CD4-positive, alpha-beta T cell (primary cell): ENCODE results near the gene ASCC3. TPM values are rescaled to one million over a fixed set of nuclear protein-coding genes. Genes with fewer than 3 reads are reported as not detected.
"Not testable (repeated sequence)": the region's sequence is repeated elsewhere in the genome, so short reads cannot be mapped to it uniquely, and the experiment has no call there.

Source experiments
- ATAC-seq: fragments of 200-7000 bp; cut with Tn5 transposase; one replicate; pipeline ENCODE4 v1.10.0; 2022; ENCODE audit warnings: mild to moderate bottlenecking; ENCODE audit not compliant: poor library complexity
- CTCF ChIA-PET: fragments of 350-600 bp; sonication (Branson Sonifier 250); formaldehyde crosslinking; loops from one replicate; lab custom pipeline; 2021; ENCODE audit warnings: antibody characterized with exemption, inconsistent platforms; lab: Charles Lee
- POLR2A ChIA-PET: fragments of 350-600 bp; sonication (Branson Sonifier 250); formaldehyde crosslinking; loops from one replicate; lab custom pipeline; 2021; ENCODE audit warnings: antibody characterized with exemption, inconsistent platforms; lab: Charles Lee
- DNase-seq, 14 experiments: peaks; one replicate each; pipeline ENCODE4 v3.0.0-alpha.2; 2013 to 2020; ENCODE audit warnings: mixed read lengths in 2 of 14
- H3K27ac ChIP-seq, 2 donors: one replicate each; pipeline versions ENCODE4 v1.5.1 to v1.7.0; 2013; ENCODE audit warnings: low read length in 2 of 2, low read depth in 1 of 2, mild to moderate bottlenecking in 1 of 2
- H3K27me3 ChIP-seq, 2 experiments: 1 replicate in 1 of 2; 2 replicates in 1 of 2; pipeline versions ENCODE4 v1.6.1 to v1.7.0; 2013; ENCODE audit warnings: low read length in 2 of 2, control low read depth in 1 of 2, mild to moderate bottlenecking in 1 of 2, moderate library complexity in 1 of 2; ENCODE audit not compliant: insufficient read depth in 2 of 2, control insufficient read depth in 1 of 2
- H3K36me3 ChIP-seq: one replicate; pipeline ENCODE4 v1.6.1; 2013; ENCODE audit warnings: low read length, control low read depth; ENCODE audit not compliant: insufficient read depth
- H3K4me1 ChIP-seq: one replicate; pipeline ENCODE4 v1.6.1; 2013; ENCODE audit warnings: low read length, control low read depth; ENCODE audit not compliant: insufficient read depth
- H3K4me3 ChIP-seq: one replicate; pipeline ENCODE4 v1.5.1; 2013; ENCODE audit warnings: mild to moderate bottlenecking, low read length, moderate library complexity
- H3K9me3 ChIP-seq, 2 experiments: 1 replicate in 1 of 2; 2 replicates in 1 of 2; pipeline versions ENCODE4 v1.6.1 to v1.7.0; 2013; ENCODE audit warnings: low read length in 2 of 2, mild to moderate bottlenecking in 2 of 2, control low read depth in 1 of 2, moderate library complexity in 1 of 2; ENCODE audit not compliant: control insufficient read depth in 1 of 2, insufficient read depth in 1 of 2
- H3K27ac Mint-ChIP-seq: one replicate; pipeline ENCODE4 v1.8.0; 2020; ENCODE audit warnings: mixed read lengths
- H3K27me3 Mint-ChIP-seq: one replicate; pipeline ENCODE4 v1.8.0; 2021; ENCODE audit warnings: mixed read lengths
- H3K36me3 Mint-ChIP-seq: one replicate; pipeline ENCODE4 v1.8.0; 2021; ENCODE audit warnings: low read depth, mixed read lengths
- H3K4me1 Mint-ChIP-seq: one replicate; pipeline ENCODE4 v1.8.0; 2021; ENCODE audit warnings: low read depth, mixed read lengths
- H3K4me3 Mint-ChIP-seq: one replicate; pipeline ENCODE4 v1.8.0; 2020; ENCODE audit warnings: mild to moderate bottlenecking, mixed read lengths
- H3K9me3 Mint-ChIP-seq: one replicate; pipeline ENCODE4 v1.8.0; 2020; ENCODE audit warnings: mixed read lengths
- intact Hi-C, 2 experiments: fragments of 100-400 bp; cut with DNase I in 1 of 2; cut with micrococcal nuclease in 1 of 2; formaldehyde crosslinking; loops; one replicate each; pipeline versions ENCODE4 v1.15.1 to v1.9.0; 2023 to 2025; cut with DNase I, micrococcal nuclease
- total RNA-seq, 174 experiments: library from RNA in 2 of 174; stranded (reverse) in 2 of 174; gene quantifications; one replicate each; pipeline ENCODE4 v1.2.3 and lab custom pipeline; 2021 to 2026
- TF ChIP-seq, protein P1 (sequence below): fragments of 200-600 bp; IDR thresholded peaks from one replicate; pipeline ENCODE4 v1.8.0; 2022; ENCODE audit warnings: antibody characterized with exemption, mild to moderate bottlenecking

Gene ASCC3
- total RNA-seq, 2 experiments from 2014 or later: 28.9 to 30.4 TPM

DNA sequence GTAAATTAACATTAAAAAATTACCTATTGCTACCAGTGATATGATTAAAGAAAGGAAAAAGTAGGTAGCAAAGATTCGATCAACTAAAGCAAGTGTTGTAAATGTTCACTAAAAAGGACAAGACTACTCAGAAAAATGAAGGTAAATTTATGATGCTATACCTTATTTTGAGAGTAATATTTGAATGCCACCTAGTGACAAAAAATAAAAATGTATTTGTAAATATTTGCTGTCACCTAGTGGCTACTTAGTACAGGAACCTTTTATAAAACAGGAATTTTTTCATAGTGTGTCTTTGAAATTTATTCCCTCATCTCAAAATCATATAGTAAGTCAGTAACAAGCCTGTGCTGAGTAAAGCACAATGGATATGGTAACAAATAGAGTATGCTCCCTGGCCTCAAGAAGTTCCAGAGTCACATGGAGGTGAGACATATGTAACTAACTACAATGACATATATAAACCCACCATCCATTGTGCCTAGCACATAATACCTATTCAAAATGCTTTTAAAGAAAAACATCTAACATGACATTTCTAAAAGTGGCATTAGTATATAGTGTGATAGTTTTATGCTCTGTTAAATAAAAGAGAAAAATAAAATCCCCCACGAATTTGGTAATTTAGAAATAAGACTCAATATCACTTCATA, 223.3 kb downstream of the ASCC3 start:
- peaks cover 20% of the 10 kb centered on the region for H3K36me3 Mint-ChIP-seq
- intact Hi-C loops: no loop called here

DNA sequence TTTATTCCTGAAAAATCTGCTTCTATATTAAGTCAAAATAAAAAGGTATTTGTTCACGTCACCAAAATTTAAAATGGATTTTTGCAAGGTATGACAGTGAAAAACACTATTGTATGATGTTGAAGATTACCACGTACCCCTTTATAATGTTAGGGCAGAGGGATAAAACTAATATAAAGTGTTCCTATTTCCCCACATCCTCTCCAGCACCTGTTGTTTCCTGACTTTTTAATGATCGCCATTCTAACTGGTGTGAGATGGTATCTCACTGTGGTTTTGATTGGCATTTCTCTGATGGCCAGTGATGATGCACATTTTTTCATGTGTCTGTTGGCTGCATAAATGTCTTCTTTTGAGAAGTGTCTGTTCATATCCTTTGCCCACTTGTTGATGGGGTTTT, 240.0 kb downstream of the ASCC3 start:
- H3K4me3 ChIP-seq, ATAC-seq, H3K4me3 Mint-ChIP-seq, CTCF ChIA-PET, H3K9me3 Mint-ChIP-seq, POLR2A ChIA-PET, H3K9me3 ChIP-seq, DNase-seq, H3K27ac ChIP-seq, H3K27ac Mint-ChIP-seq, H3K27me3 ChIP-seq, intact Hi-C loops, H3K27me3 Mint-ChIP-seq, H3K4me1 ChIP-seq, H3K4me1 Mint-ChIP-seq: not testable (repeated sequence)
- H3K36me3 ChIP-seq: peaks cover 44% of the 10 kb centered on the region
- H3K36me3 Mint-ChIP-seq: peaks cover 92% of the 10 kb centered on the region

More for the DNA sequence above, 223.3 kb downstream of the ASCC3 start:
- no peak overlapping the region for H3K27ac Mint-ChIP-seq
- no peaks in the 10 kb centered on the region for H3K9me3 Mint-ChIP-seq
- DNase-seq: peak in 2 of 14 experiments; percentile 5 to 11
- no peak overlapping the region for H3K4me3 Mint-ChIP-seq
- no peaks in the 10 kb centered on the region for H3K27me3 Mint-ChIP-seq
- Histone ChIP-seq H3K27me3 (no peaks in the 10 kb centered on the region), H3K27ac (no peak overlapping the region), H3K36me3 (peaks cover 14% of the 10 kb centered on the region), H3K9me3 (no peaks in the 10 kb centered on the region), H3K4me3 (no peak overlapping the region), H3K4me1 (no peaks in the 10 kb centered on the region)
- TF ChIP-seq, protein P1, sequence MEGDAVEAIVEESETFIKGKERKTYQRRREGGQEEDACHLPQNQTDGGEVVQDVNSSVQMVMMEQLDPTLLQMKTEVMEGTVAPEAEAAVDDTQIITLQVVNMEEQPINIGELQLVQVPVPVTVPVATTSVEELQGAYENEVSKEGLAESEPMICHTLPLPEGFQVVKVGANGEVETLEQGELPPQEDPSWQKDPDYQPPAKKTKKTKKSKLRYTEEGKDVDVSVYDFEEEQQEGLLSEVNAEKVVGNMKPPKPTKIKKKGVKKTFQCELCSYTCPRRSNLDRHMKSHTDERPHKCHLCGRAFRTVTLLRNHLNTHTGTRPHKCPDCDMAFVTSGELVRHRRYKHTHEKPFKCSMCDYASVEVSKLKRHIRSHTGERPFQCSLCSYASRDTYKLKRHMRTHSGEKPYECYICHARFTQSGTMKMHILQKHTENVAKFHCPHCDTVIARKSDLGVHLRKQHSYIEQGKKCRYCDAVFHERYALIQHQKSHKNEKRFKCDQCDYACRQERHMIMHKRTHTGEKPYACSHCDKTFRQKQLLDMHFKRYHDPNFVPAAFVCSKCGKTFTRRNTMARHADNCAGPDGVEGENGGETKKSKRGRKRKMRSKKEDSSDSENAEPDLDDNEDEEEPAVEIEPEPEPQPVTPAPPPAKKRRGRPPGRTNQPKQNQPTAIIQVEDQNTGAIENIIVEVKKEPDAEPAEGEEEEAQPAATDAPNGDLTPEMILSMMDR: peak; percentile 48
- no peaks in the 10 kb centered on the region for H3K4me1 Mint-ChIP-seq
- ATAC-seq: no peak
- ChIA-PET POLR2A (no interaction called here), CTCF (no interaction called here)

DNA sequence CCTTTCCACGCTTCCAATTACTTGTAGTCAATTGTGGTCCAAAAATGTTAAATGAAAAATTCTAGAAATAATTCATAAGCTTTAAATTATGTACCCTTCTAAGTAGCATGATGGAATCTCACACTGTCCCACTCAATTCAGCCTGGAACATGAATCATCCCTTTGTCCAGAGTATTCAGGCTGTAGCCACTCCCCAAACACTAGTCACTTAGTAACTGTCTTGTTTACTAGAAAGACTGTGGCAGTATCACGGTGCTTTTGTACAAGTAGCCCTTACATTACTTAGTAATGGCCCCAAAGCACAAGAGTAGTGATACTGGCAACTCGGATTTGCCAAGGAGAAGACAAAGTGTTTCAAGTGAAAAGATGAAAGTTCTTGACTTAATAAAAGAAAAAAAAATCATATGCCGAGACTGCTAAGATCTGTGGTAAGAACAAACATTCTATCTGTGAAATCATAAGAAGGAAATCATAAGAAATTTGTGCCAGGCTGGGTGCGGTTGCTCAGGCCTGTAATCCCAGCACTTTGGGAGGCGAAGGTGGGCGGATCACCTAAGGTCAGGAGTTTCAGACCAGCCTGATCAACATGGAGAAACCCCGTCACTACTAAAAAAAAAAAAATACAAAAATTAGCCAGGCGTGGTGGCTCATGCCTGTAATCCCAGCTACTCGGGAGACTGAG, 247.9 kb downstream of the ASCC3 start:
- Mint-ChIP-seq H3K36me3 (peaks cover 33% of the 10 kb centered on the region), H3K4me1 (no peaks in the 10 kb centered on the region), H3K27me3 (no peaks in the 10 kb centered on the region), H3K4me3 (no peak overlapping the region), H3K27ac (no peak overlapping the region), H3K9me3 (no peaks in the 10 kb centered on the region)
- Histone ChIP-seq H3K4me1 (no peaks in the 10 kb centered on the region), H3K36me3 (peaks cover 10% of the 10 kb centered on the region), H3K9me3 (no peaks in the 10 kb centered on the region), H3K27me3 (no peaks in the 10 kb centered on the region), H3K27ac (no peak overlapping the region), H3K4me3 (no peak overlapping the region)
- intact Hi-C loops: no loop called here
- TF ChIP-seq, protein P1: no peak
- ChIA-PET CTCF (no interaction called here), POLR2A (no interaction called here)
- ATAC-seq (no peak), DNase-seq (no peak)
